ENCODE results near the gene TMEM179.

Gene TMEM179

GRCh38 chr14:104557086-104557485, 47.5 kb downstream of the TMEM179 start:
- TF ChIP-seq FOXP2 (optimal IDR thresholded peaks at IDR 0.05; ENCODE audit: borderline replicate concordance, extremely low read depth, extremely low read length, insufficient read depth) = no peak
- no peak for TF ChIP-seq TAF1 (IDR thresholded peaks at IDR 0.05; ENCODE audit: borderline replicate concordance, insufficient read depth, low read length)
- TF ChIP-seq SIN3A (IDR thresholded peaks at IDR 0.05; ENCODE audit: borderline replicate concordance, insufficient read depth, low read length) = no peak
- no peak for TF ChIP-seq REST (IDR thresholded peaks at IDR 0.05; ENCODE audit: insufficient read depth in 1 of 2, low read depth in 2 of 2, low read length in 2 of 2)
- no peak for TF ChIP-seq POLR2AphosphoS5 (IDR thresholded peaks at IDR 0.05; ENCODE audit: low read depth, low read length)

- no peak for TF ChIP-seq SIN3A (IDR thresholded peaks at IDR 0.05; ENCODE audit: borderline replicate concordance, insufficient read depth, low read length)
- no peak for TF ChIP-seq FOXP2 (optimal IDR thresholded peaks at IDR 0.05; ENCODE audit: borderline replicate concordance, extremely low read depth, extremely low read length, insufficient read depth)
- TF ChIP-seq REST (IDR thresholded peaks at IDR 0.05; ENCODE audit: insufficient read depth in 1 of 2, low read depth in 2 of 2, low read length in 2 of 2) = no peak
- no peak for TF ChIP-seq TAF1 (IDR thresholded peaks at IDR 0.05; ENCODE audit: borderline replicate concordance, insufficient read depth, low read length)
- no peak for TF ChIP-seq POLR2AphosphoS5 (IDR thresholded peaks at IDR 0.05; ENCODE audit: low read depth, low read length)
Measured at GRCh38 chr14:104556256-104557021, 48.1 kb downstream of the TMEM179 start.

- no peak for TF ChIP-seq SIN3A (IDR thresholded peaks at IDR 0.05; ENCODE audit: borderline replicate concordance, insufficient read depth, low read length)
- TF ChIP-seq TAF1 (IDR thresholded peaks at IDR 0.05; ENCODE audit: borderline replicate concordance, insufficient read depth, low read length) = no peak
- no peak for TF ChIP-seq POLR2AphosphoS5 (IDR thresholded peaks at IDR 0.05; ENCODE audit: low read depth, low read length)
Measured at GRCh38 chr14:104555430-104556255, 48.9 kb downstream of the TMEM179 start.

DNA sequence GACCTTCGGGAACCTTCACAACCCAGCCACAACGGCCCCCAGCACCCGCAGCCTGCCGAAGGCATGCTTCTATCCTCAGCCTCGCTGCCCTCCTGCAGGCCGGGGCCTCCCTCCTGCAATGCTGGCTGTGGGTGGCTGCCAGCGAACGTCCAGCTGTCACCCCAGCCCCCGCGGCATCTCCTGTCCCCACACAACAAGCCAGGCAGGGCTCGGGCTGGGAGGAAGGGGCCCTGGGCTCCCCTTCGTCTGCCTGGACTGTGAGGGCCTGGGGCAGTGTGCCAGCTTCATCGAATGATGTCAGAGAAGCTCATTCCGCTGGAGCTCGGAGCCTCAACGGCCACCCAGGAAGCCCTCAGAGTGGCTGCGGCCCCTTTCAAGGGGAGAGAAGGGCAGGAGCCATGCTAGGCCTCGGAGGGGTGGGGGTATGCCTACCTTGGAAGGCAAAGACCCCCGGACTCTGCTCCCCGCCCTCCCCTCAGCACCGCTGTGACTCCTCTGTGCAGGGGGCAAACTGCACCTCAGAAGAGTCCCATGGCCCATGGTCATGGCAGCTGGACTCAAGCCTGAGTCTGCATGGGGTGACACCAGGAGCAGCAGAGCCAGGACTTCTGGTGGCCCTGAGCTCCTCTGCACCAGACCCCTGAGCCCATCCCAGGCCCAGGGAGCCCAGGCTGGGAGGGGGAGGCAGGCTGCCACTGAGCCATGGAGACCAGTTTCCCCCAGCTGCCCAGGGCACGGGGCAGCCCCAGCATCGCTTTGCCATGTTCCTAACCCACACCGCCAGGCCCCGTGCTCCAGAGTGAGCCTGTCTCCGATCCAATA, 49.8 kb downstream of the TMEM179 start:
- TF ChIP-seq REST (IDR thresholded peaks at IDR 0.05; ENCODE audit: insufficient read depth in 1 of 2, low read depth in 2 of 2, low read length in 2 of 2) (no peak), FOXP2 (optimal IDR thresholded peaks at IDR 0.05; ENCODE audit: borderline replicate concordance, extremely low read depth, extremely low read length, insufficient read depth) (no peak), TAF1 (IDR thresholded peaks at IDR 0.05; ENCODE audit: borderline replicate concordance, insufficient read depth, low read length) (no peak), POLR2AphosphoS5 (IDR thresholded peaks at IDR 0.05; ENCODE audit: low read depth, low read length) (no peak), SIN3A (IDR thresholded peaks at IDR 0.05; ENCODE audit: borderline replicate concordance, insufficient read depth, low read length) (no peak)

- no peak for TF ChIP-seq POLR2AphosphoS5 (IDR thresholded peaks at IDR 0.05; ENCODE audit: low read depth, low read length)
- TF ChIP-seq FOXP2 (optimal IDR thresholded peaks at IDR 0.05; ENCODE audit: borderline replicate concordance, extremely low read depth, extremely low read length, insufficient read depth) = no peak
- no peak for TF ChIP-seq SIN3A (IDR thresholded peaks at IDR 0.05; ENCODE audit: borderline replicate concordance, insufficient read depth, low read length)
- TF ChIP-seq REST (IDR thresholded peaks at IDR 0.05; ENCODE audit: insufficient read depth in 1 of 2, low read depth in 2 of 2, low read length in 2 of 2) = no peak
- no peak for TF ChIP-seq TAF1 (IDR thresholded peaks at IDR 0.05; ENCODE audit: borderline replicate concordance, insufficient read depth, low read length)
Measured at GRCh38 chr14:104554088-104554607, 50.4 kb downstream of the TMEM179 start.
